T-cell (primary cell): ENCODE measurements around the gene MED16. TPM values are rescaled to one million over a fixed set of nuclear protein-coding genes. Genes with fewer than 3 reads are reported as not detected.

ENCODE experiments used
- ATAC-seq, 4 experiments: fragments of 200-7000 bp in 3 of 4; fragments of 150-1000 bp in 1 of 4; cut with Tn5 transposase; replicated peaks in 1 of 4; 1 replicate in 3 of 4; 2 replicates in 1 of 4; pipeline ENCODE4 v1.10.0; 2021; ENCODE audit warnings: moderate library complexity in 3 of 4, mild to moderate bottlenecking in 2 of 4, moderate number of reproducible peaks in 1 of 4
- CTCF ChIA-PET, 2 donors: fragments of 300-600 bp; sonication (Branson Sonifier 250); formaldehyde crosslinking; loops; one replicate each; lab custom pipeline; 2022; ENCODE audit warnings: antibody characterized with exemption in 2 of 2; lab: Charles Lee
- POLR2A ChIA-PET, 2 donors: fragments of 300-600 bp; sonication (Branson Sonifier 250); formaldehyde crosslinking; loops; one replicate each; lab custom pipeline; 2022; ENCODE audit warnings: antibody characterized with exemption in 2 of 2; lab: Charles Lee
- DNase-seq, 35 experiments: peaks; one replicate each; pipeline versions ENCODE4 v3.0.0 to v3.0.0-alpha.2; 2013 to 2023
- H3K27ac ChIP-seq: one replicate; pipeline ENCODE4 v1.5.1; 2013; ENCODE audit warnings: low read length
- H3K27me3 ChIP-seq, 2 experiments: replicated peaks in 1 of 2; 1 replicate in 1 of 2; 2 replicates in 1 of 2; pipeline versions ENCODE4 v1.6.1 to v1.7.0; 2013; ENCODE audit warnings: low read length in 1 of 2, mixed read lengths in 1 of 2; ENCODE audit not compliant: control insufficient read depth in 2 of 2, insufficient read depth in 2 of 2; ENCODE audit errors: extremely low read depth in 1 of 2
- H3K36me3 ChIP-seq, 2 donors: 1 replicate in 1 of 2; 2 replicates in 1 of 2; pipeline versions ENCODE4 v1.6.1 to v1.7.0; 2013; ENCODE audit warnings: low read length in 1 of 2; ENCODE audit not compliant: control insufficient read depth in 2 of 2, insufficient read depth in 1 of 2; ENCODE audit errors: extremely low read depth in 1 of 2
- H3K4me1 ChIP-seq, 2 experiments: 1 replicate in 1 of 2; 2 replicates in 1 of 2; pipeline versions ENCODE4 v1.6.1 to v1.7.0; 2013; ENCODE audit warnings: low read length in 2 of 2, mixed read lengths in 1 of 2; ENCODE audit not compliant: insufficient read depth in 2 of 2, control insufficient read depth in 1 of 2; ENCODE audit errors: extremely low read depth in 1 of 2
- H3K4me3 ChIP-seq, 2 donors: 1 replicate in 1 of 2; 2 replicates in 1 of 2; pipeline versions ENCODE4 v1.5.1 to v1.7.0; 2013; ENCODE audit warnings: mild to moderate bottlenecking in 2 of 2, low read length in 1 of 2, moderate library complexity in 1 of 2; ENCODE audit not compliant: control insufficient read depth in 1 of 2; ENCODE audit errors: extremely low read depth in 1 of 2
- H3K9me3 ChIP-seq: 2 replicates; pipeline ENCODE4 v1.7.0; 2013
- H3K27ac Mint-ChIP-seq, 2 donors: one replicate each; pipeline ENCODE4 v1.8.0; 2020 to 2021; ENCODE audit warnings: mild to moderate bottlenecking in 2 of 2, mixed read lengths in 2 of 2
- H3K27me3 Mint-ChIP-seq, 2 donors: one replicate each; pipeline ENCODE4 v1.8.0; 2021 to 2022; ENCODE audit warnings: mixed read lengths in 2 of 2
- H3K36me3 Mint-ChIP-seq: one replicate; pipeline ENCODE4 v1.8.0; 2021; ENCODE audit warnings: mixed read lengths
- H3K4me1 Mint-ChIP-seq, 3 donors: one replicate each; pipeline ENCODE4 v1.8.0; 2020 to 2022; ENCODE audit warnings: mixed read lengths in 3 of 3, mild to moderate bottlenecking in 1 of 3
- H3K4me3 Mint-ChIP-seq, 3 donors: one replicate each; pipeline ENCODE4 v1.8.0; 2020 to 2022; ENCODE audit warnings: mild to moderate bottlenecking in 3 of 3, mixed read lengths in 3 of 3, moderate library complexity in 3 of 3
- H3K9me3 Mint-ChIP-seq, 3 donors: one replicate each; pipeline ENCODE4 v1.8.0; 2020 to 2022; ENCODE audit warnings: mixed read lengths in 3 of 3
- WGBS: methylation state at CpG from one replicate; pipeline ENCODE4 v1.1.5; 2013; ENCODE audit warnings: missing lambda C conversion rate; ENCODE audit not compliant: insufficient coverage; 5-methylcytosine and 5-hydroxymethylcytosine counted together
- total RNA-seq, 35 experiments: library from RNA in 6 of 35; stranded (reverse) in 6 of 35; fragments of 120-200 nt in 1 of 35; gene quantifications; one replicate each; pipeline versions ENCODE4 v1.2.1 to v1.2.4 and lab custom pipeline; 2013 to 2026

Gene MED16
- total RNA-seq, 5 donors from 2014 or later (not counting 1 experiment from before 2014, with no cell fraction given) = 55.0 to 105 (median 92.4) TPM

- Mint-ChIP-seq H3K4me3 (peak overlapping the region in 2 of 3 donors; percentile 55 to 75), H3K27ac (no peak overlapping the region), H3K27me3 (peaks cover 0 to 7% of the 10 kb centered on the region in 2 donors), H3K4me1 (peaks cover 16 to 23% (median 19%) of the 10 kb centered on the region in 3 donors), H3K36me3 (no peaks in the 10 kb centered on the region), H3K9me3 (no peaks in the 10 kb centered on the region)
- H3K27ac ChIP-seq = no peak overlapping the region
- WGBS = 38% methylated on average over 40 of the region's 60 CpGs
- peaks cover 7 to 39% of the 10 kb centered on the region in 2 experiments for H3K4me1 ChIP-seq
- no peak overlapping the region for H3K4me3 ChIP-seq
- H3K27me3 ChIP-seq = peaks cover 0 to 43% of the 10 kb centered on the region in 2 experiments
- POLR2A ChIA-PET = no interaction called here
- CTCF ChIA-PET = no interaction called here
- no peaks in the 10 kb centered on the region for H3K9me3 ChIP-seq
- peak; percentile 33 to 46 (median 42) for ATAC-seq
- DNase-seq = peak in 34 of 35 experiments; percentile 46 to 76 (median 61)
- H3K36me3 ChIP-seq = no peaks in the 10 kb centered on the region
Measured at GRCh38 chr19:861756-862580, 31.0 kb downstream of the MED16 start.

- no peaks in the 10 kb centered on the region for H3K36me3 ChIP-seq
- peaks cover 0 to 43% of the 10 kb centered on the region in 2 experiments for H3K27me3 ChIP-seq
- H3K4me3 ChIP-seq = no peak overlapping the region
- no peak overlapping the region for H3K27ac ChIP-seq
- 68% methylated on average over 18 of the region's 35 CpGs for WGBS
- no peak for DNase-seq
- ChIA-PET POLR2A (no interaction called here), CTCF (no interaction called here)
- Mint-ChIP-seq H3K27me3 (peaks cover 0 to 7% of the 10 kb centered on the region in 2 donors), H3K9me3 (no peaks in the 10 kb centered on the region), H3K36me3 (no peaks in the 10 kb centered on the region), H3K4me3 (peak overlapping the region in 1 of 3 donors; percentile 75), H3K27ac (no peak overlapping the region), H3K4me1 (peaks cover 17 to 23% (median 19%) of the 10 kb centered on the region in 3 donors)
- H3K9me3 ChIP-seq = no peaks in the 10 kb centered on the region
- H3K4me1 ChIP-seq = peaks cover 7 to 39% of the 10 kb centered on the region in 2 experiments
- no peak for ATAC-seq
Measured at GRCh38 chr19:861141-861755, 31.7 kb downstream of the MED16 start.

- H3K4me3 Mint-ChIP-seq = peak within 1 kb of the TSS; percentile 13 to 28 (median 17)
- no peak within 1 kb of the TSS for H3K27ac ChIP-seq
- no peak within 1 kb of the TSS for H3K27ac Mint-ChIP-seq
- H3K36me3 Mint-ChIP-seq = no peaks in the 10 kb centered on the region
- H3K4me1 ChIP-seq = peaks cover 7 to 37% of the 10 kb centered on the region in 2 experiments
- H3K4me3 ChIP-seq = peak within 1 kb of the TSS in 1 of 2 donors; percentile 23
- ATAC-seq (no peak), DNase-seq (peak in 2 of 35 experiments; percentile 28 to 54)
- peaks cover 0 to 59% of the 10 kb centered on the region in 2 experiments for H3K27me3 ChIP-seq
- H3K27me3 Mint-ChIP-seq = peaks cover 0 to 9% of the 10 kb centered on the region in 2 donors
- H3K4me1 Mint-ChIP-seq = peaks cover 17 to 21% (median 19%) of the 10 kb centered on the region in 3 donors
- POLR2A ChIA-PET = interaction anchor here (0.6 kb wide), 2 partner anchors 48 to 59 kb away, joined by 3 to 6 read pairs; no protein-coding TSS in a partner anchor
- 31% methylated on average over 15 of the region's 24 CpGs for WGBS
- H3K36me3 ChIP-seq = no peaks in the 10 kb centered on the region
- no peaks in the 10 kb centered on the region for H3K9me3 ChIP-seq
- H3K9me3 Mint-ChIP-seq = no peaks in the 10 kb centered on the region
- CTCF ChIA-PET = interaction anchor here in 1 of 2 donors (0.6 to 1.2 kb wide), 2 partner anchors 61 to 138 kb away, joined by 4 to 9 read pairs; no protein-coding TSS in a partner anchor
Measured at GRCh38 chr19:858868-859843, 33.8 kb downstream of the MED16 start, which contains the start of gene CFD. TSS of gene CFD (plus strand) at chr19:859664. CDS start at chr19:859690, 26 bp downstream.

- Mint-ChIP-seq H3K27me3 (peaks cover 0 to 9% of the 10 kb centered on the region in 2 donors), H3K27ac (no peak overlapping the region), H3K36me3 (no peaks in the 10 kb centered on the region), H3K4me3 (no peak overlapping the region), H3K9me3 (no peaks in the 10 kb centered on the region), H3K4me1 (peaks cover 11 to 13% (median 12%) of the 10 kb centered on the region in 3 donors)
- no peak for ATAC-seq
- DNase-seq = no peak
- no CpG with 5 or more reads among the region's 9 CpGs for WGBS
- Histone ChIP-seq H3K9me3 (no peaks in the 10 kb centered on the region), H3K36me3 (no peaks in the 10 kb centered on the region), H3K4me3 (no peak overlapping the region), H3K4me1 (peaks cover 6 to 28% of the 10 kb centered on the region in 2 experiments), H3K27me3 (peaks cover 0 to 63% of the 10 kb centered on the region in 2 experiments), H3K27ac (no peak overlapping the region)
- CTCF ChIA-PET = interaction anchor here in 1 of 2 donors (0.6 to 1.2 kb wide), 2 partner anchors 62 to 139 kb away, joined by 4 to 9 read pairs; no protein-coding TSS in a partner anchor
- POLR2A ChIA-PET = interaction anchor here in 1 of 2 donors (0.6 kb wide), 1 partner anchor 60 kb away, joined by 6 read pairs; no protein-coding TSS in a partner anchor
Measured at GRCh38 chr19:858284-858683, 34.7 kb downstream of the MED16 start.

GRCh38 chr19:855566-856120 is 37.3 kb downstream of the MED16 start:
- POLR2A ChIA-PET = no interaction called here
- WGBS = 76% methylated on average over 40 of the region's 40 CpGs

More at GRCh38 chr19:855566-856120, 37.3 kb downstream of the MED16 start:
- no peak for ATAC-seq
- H3K4me3 Mint-ChIP-seq = no peak overlapping the region
- H3K27ac Mint-ChIP-seq = no peak overlapping the region
- H3K36me3 Mint-ChIP-seq = no peaks in the 10 kb centered on the region
- peaks cover 0 to 21% of the 10 kb centered on the region in 2 donors for H3K27me3 Mint-ChIP-seq
- Histone ChIP-seq H3K27me3 (peaks cover 0 to 69% of the 10 kb centered on the region in 2 experiments), H3K36me3 (no peaks in the 10 kb centered on the region), H3K9me3 (no peaks in the 10 kb centered on the region), H3K4me1 (peaks cover 0 to 6% of the 10 kb centered on the region in 2 experiments), H3K4me3 (no peak overlapping the region), H3K27ac (no peak overlapping the region)
- H3K4me1 Mint-ChIP-seq = peaks cover 0 to 3% (median 2%) of the 10 kb centered on the region in 3 donors
- no peak for DNase-seq
- CTCF ChIA-PET = no interaction called here
- H3K9me3 Mint-ChIP-seq = no peaks in the 10 kb centered on the region
